CD14-positive monocyte (primary cell): ENCODE results near the gene PTTG1IP. TPM values are rescaled to one million over a fixed set of nuclear protein-coding genes. Genes with fewer than 3 reads are reported as not detected.

Experiments used
- DNase-seq, 3 donors: peaks; one replicate each; pipeline ENCODE4 v3.0.0-alpha.2; 2011 to 2022
- H2AFZ ChIP-seq: 2 replicates; pipeline ENCODE4 v1.6.0; 2012; ENCODE audit warnings: mild to moderate bottlenecking, low read depth, low read length, inconsistent platforms; ENCODE audit not compliant: insufficient read depth, poor library complexity, severe bottlenecking
- H3K27ac ChIP-seq, 2 donors: 1 replicate in 1 of 2; 2 replicates in 1 of 2; pipeline ENCODE4 v1.5.1; 2012 to 2013; ENCODE audit warnings: low read length in 2 of 2, control low read depth in 1 of 2, inconsistent platforms in 1 of 2, low read depth in 1 of 2, mild to moderate bottlenecking in 1 of 2
- H3K27me3 ChIP-seq, 2 donors: one replicate each; pipeline versions ENCODE4 v1.6.0 to v1.6.1; 2011 to 2013; ENCODE audit warnings: low read length in 2 of 2; ENCODE audit not compliant: control insufficient read depth in 2 of 2, insufficient read depth in 2 of 2
- H3K36me3 ChIP-seq, 2 donors: replicated peaks in 1 of 2; 1 replicate in 1 of 2; 2 replicates in 1 of 2; pipeline versions ENCODE4 v1.5.1 to v1.6.1; 2012 to 2013; ENCODE audit warnings: low read length in 2 of 2, control low read depth in 1 of 2, inconsistent platforms in 1 of 2, mild to moderate bottlenecking in 1 of 2; ENCODE audit not compliant: insufficient read depth in 2 of 2, control insufficient read depth in 1 of 2
- H3K4me1 ChIP-seq, 2 donors: 1 replicate in 1 of 2; 2 replicates in 1 of 2; pipeline versions ENCODE4 v1.5.1 to v1.6.1; 2012 to 2013; ENCODE audit warnings: low read length in 2 of 2, control low read depth in 1 of 2, inconsistent platforms in 1 of 2, mild to moderate bottlenecking in 1 of 2, moderate library complexity in 1 of 2; ENCODE audit not compliant: insufficient read depth in 2 of 2, control insufficient read depth in 1 of 2
- H3K4me2 ChIP-seq: replicated peaks from 2 replicates; pipeline ENCODE3; 2012; ENCODE audit warnings: low read length, moderate library complexity, mild to moderate bottlenecking; ENCODE audit not compliant: poor library complexity, severe bottlenecking; ENCODE audit errors: extremely low read depth
- H3K4me3 ChIP-seq, 3 experiments: fragments of 200-600 bp in 1 of 3; sonication (generic) in 1 of 3; replicated peaks in 1 of 3; 1 replicate in 2 of 3; 2 replicates in 1 of 3; pipeline ENCODE4 v1.5.1; 2011 to 2013; ENCODE audit warnings: low read length in 3 of 3, mild to moderate bottlenecking in 3 of 3, control low read depth in 2 of 3, low read depth in 2 of 3, inconsistent platforms in 1 of 3, moderate library complexity in 1 of 3
- H3K79me2 ChIP-seq: 2 replicates; pipeline ENCODE4 v1.6.0; 2012; ENCODE audit warnings: mild to moderate bottlenecking, control low read depth, inconsistent platforms, low read length, moderate library complexity; ENCODE audit not compliant: insufficient read depth
- H3K9ac ChIP-seq: 2 replicates; pipeline ENCODE4 v1.6.0; 2017; ENCODE audit warnings: low read length, mild to moderate bottlenecking; ENCODE audit not compliant: insufficient read depth, poor library complexity, severe bottlenecking
- H3K9me3 ChIP-seq, 2 donors: replicated peaks in 1 of 2; 1 replicate in 1 of 2; 2 replicates in 1 of 2; pipeline versions ENCODE4 v1.5.1 to v1.6.1; 2012 to 2013; ENCODE audit warnings: low read length in 2 of 2, control low read depth in 1 of 2; ENCODE audit not compliant: control insufficient read depth in 1 of 2, insufficient read depth in 1 of 2
- H4K20me1 ChIP-seq: 2 replicates; pipeline ENCODE4 v1.6.0; 2012; ENCODE audit warnings: mild to moderate bottlenecking, low read length, control low read depth, moderate library complexity; ENCODE audit not compliant: insufficient read depth
- H3K27ac Mint-ChIP-seq, 7 donors: one replicate each; pipeline ENCODE4 v1.8.0; 2020; ENCODE audit warnings: mild to moderate bottlenecking in 7 of 7, mixed read lengths in 7 of 7, moderate library complexity in 6 of 7, inconsistent platforms in 2 of 7
- H3K27me3 Mint-ChIP-seq, 3 donors: one replicate each; pipeline ENCODE4 v1.8.0; 2021 to 2022; ENCODE audit warnings: low read depth in 3 of 3, mild to moderate bottlenecking in 3 of 3, mixed read lengths in 3 of 3, moderate library complexity in 3 of 3, inconsistent platforms in 1 of 3
- H3K36me3 Mint-ChIP-seq, 2 donors: one replicate each; pipeline ENCODE4 v1.8.0; 2020; ENCODE audit warnings: mixed read lengths in 2 of 2, inconsistent platforms in 1 of 2, mild to moderate bottlenecking in 1 of 2
- H3K4me1 Mint-ChIP-seq: one replicate; pipeline ENCODE4 v1.8.0; 2020; ENCODE audit warnings: mild to moderate bottlenecking, mixed read lengths
- H3K4me3 Mint-ChIP-seq, 2 donors: one replicate each; pipeline ENCODE4 v1.8.0; 2020; ENCODE audit warnings: mild to moderate bottlenecking in 2 of 2, mixed read lengths in 2 of 2, moderate library complexity in 1 of 2
- H3K9me3 Mint-ChIP-seq, 7 donors: one replicate each; pipeline ENCODE4 v1.8.0; 2020 to 2022; ENCODE audit warnings: mixed read lengths in 7 of 7, mild to moderate bottlenecking in 6 of 7, moderate library complexity in 6 of 7, inconsistent platforms in 2 of 7
- CTCF ChIP-seq: fragments of 200-600 bp; IDR thresholded peaks from one replicate; pipeline ENCODE4 v1.8.0; 2022; ENCODE audit warnings: antibody characterized with exemption, mild to moderate bottlenecking
- WGBS: methylation state at CpG from one replicate; pipeline ENCODE4 v1.1.5; 2013; ENCODE audit warnings: missing lambda C conversion rate; ENCODE audit not compliant: insufficient coverage; 5-methylcytosine and 5-hydroxymethylcytosine counted together
- intact Hi-C, 2 donors: fragments of 100-400 bp; cut with micrococcal nuclease; formaldehyde crosslinking; loops; one replicate each; pipeline versions ENCODE4 v1.15.0 to v1.15.1; 2023
- polyA plus RNA-seq, 3 donors: library from polyadenylated mRNA; depleted of rRNA in 1 of 3; unstranded in 2 of 3; stranded (reverse) in 1 of 3; fragments of 300-500 nt in 2 of 3; fragments of >200 nt in 1 of 3; fragmentation: Illumina TruSeq in 2 of 3; gene quantifications; 1 replicate in 2 of 3; 2 replicates in 1 of 3; pipeline ENCODE4 v1.2.3, GENCODE V29; 2012 to 2021

PTTG1IP gene
- polyA plus RNA-seq, 3 donors, result 118 to 238 (median 206) TPM

- peaks cover 95 to 98% of the 10 kb centered on the region in 2 donors for H3K36me3 ChIP-seq
- H3K4me1 ChIP-seq, result peaks cover 17 to 58% of the 10 kb centered on the region in 2 donors
- no peak overlapping the region for H3K4me2 ChIP-seq
- no peak overlapping the region for H3K4me3 Mint-ChIP-seq
- peaks cover 85% of the 10 kb centered on the region for H3K79me2 ChIP-seq
- no peak for TF ChIP-seq CTCF
- intact Hi-C loops, result no loop called here
- H3K27ac ChIP-seq, result peak overlapping the region; percentile 35 to 58
- 90% methylated on average over 24 of the region's 25 CpGs for WGBS
- no peak overlapping the region for H3K4me3 ChIP-seq
- peak overlapping the region in 2 of 7 donors; percentile 40 to 79 for H3K27ac Mint-ChIP-seq
- H3K27me3 ChIP-seq, result no peaks in the 10 kb centered on the region
- no peaks in the 10 kb centered on the region for H3K27me3 Mint-ChIP-seq
- DNase-seq, result no peak
- no peak overlapping the region for H2AFZ ChIP-seq
- H3K4me1 Mint-ChIP-seq, result peaks cover 25% of the 10 kb centered on the region
- H3K36me3 Mint-ChIP-seq, result peaks cover 68 to 99% of the 10 kb centered on the region in 2 donors
- H4K20me1 ChIP-seq, result peaks cover 99% of the 10 kb centered on the region
- H3K9me3 Mint-ChIP-seq, result peaks cover 0 to 3% (median 0%) of the 10 kb centered on the region in 7 donors
- H3K9me3 ChIP-seq, result no peaks in the 10 kb centered on the region
- no peak overlapping the region for H3K9ac ChIP-seq
Measured at GRCh38 chr21:44896561-44897286, 23.2 kb upstream of the PTTG1IP start.

- Mint-ChIP-seq H3K4me3 (no peak overlapping the region), H3K9me3 (peaks cover 0 to 3% (median 0%) of the 10 kb centered on the region in 7 donors), H3K36me3 (peaks cover 64 to 99% of the 10 kb centered on the region in 2 donors), H3K27me3 (no peaks in the 10 kb centered on the region), H3K4me1 (peaks cover 23% of the 10 kb centered on the region), H3K27ac (peak overlapping the region in 4 of 7 donors; percentile 31 to 65 (median 56))
- no peaks in the 10 kb centered on the region for H3K27me3 ChIP-seq
- H3K4me3 ChIP-seq, result no peak overlapping the region
- H3K4me1 ChIP-seq, result peaks cover 17 to 54% of the 10 kb centered on the region in 2 donors
- peak overlapping the region in 1 of 2 donors; percentile 58 for H3K27ac ChIP-seq
- no peak overlapping the region for H3K4me2 ChIP-seq
- 98% methylated on average over 6 of the region's 11 CpGs for WGBS
- H2AFZ ChIP-seq, result no peak overlapping the region
- no peak for DNase-seq
- peaks cover 99% of the 10 kb centered on the region for H4K20me1 ChIP-seq
- H3K36me3 ChIP-seq, result peaks cover 95 to 98% of the 10 kb centered on the region in 2 donors
- no peak overlapping the region for H3K9ac ChIP-seq
- intact Hi-C loops, result no loop called here
- peaks cover 85% of the 10 kb centered on the region for H3K79me2 ChIP-seq
- H3K9me3 ChIP-seq, result no peaks in the 10 kb centered on the region
- TF ChIP-seq CTCF, result no peak
Measured at GRCh38 chr21:44895859-44896258, 22.4 kb upstream of the PTTG1IP start.
